IMR-90 (cell line): ENCODE data around the gene HPF1. TPM values are rescaled to one million over a fixed set of nuclear protein-coding genes. Genes with fewer than 3 reads are reported as not detected.

Experiments
- ATAC-seq: fragments of 200-7000 bp; cut with Tn5 transposase; 2 replicates; pipeline ENCODE4 v1.9.1; 2020; ENCODE audit warnings: low read depth, mild to moderate bottlenecking, moderate library complexity
- BruUV-seq: library from RNA; stranded (reverse); fragments of 400-500 nt; replicated peaks from 2 replicates; lab custom pipeline; 2021; lab: Mats Ljungman, UMichigan
- CTCF ChIA-PET: fragments of 300-600 bp; formaldehyde crosslinking; extraction: SDS; loops from one replicate; lab custom pipeline; 2021; ENCODE audit warnings: antibody characterized with exemption; lab: Yijun Ruan, JAX
- POLR2A ChIA-PET: fragments of 300-600 bp; sonication (Branson Sonifier 250); formaldehyde crosslinking; loops from one replicate; lab custom pipeline; 2022; ENCODE audit warnings: antibody characterized with exemption; ENCODE audit not compliant: unreplicated experiment; lab: Charles Lee
- DNase-seq: peaks from one replicate; pipeline ENCODE4 v3.0.0; 2013
- H2AFZ ChIP-seq: replicated peaks from 2 replicates; pipeline ENCODE3; 2013; ENCODE audit warnings: low read length, mild to moderate bottlenecking; ENCODE audit not compliant: poor library complexity
- H2AK5ac ChIP-seq: 2 replicates; pipeline ENCODE4 v1.6.1; 2013; ENCODE audit warnings: low read depth, low read length, inconsistent platforms
- H2AK9ac ChIP-seq: replicated peaks from 2 replicates; pipeline ENCODE3; 2013; ENCODE audit warnings: mild to moderate bottlenecking, low read depth, low read length, moderate library complexity; ENCODE audit not compliant: poor library complexity
- H2BK120ac ChIP-seq: 2 replicates; pipeline ENCODE4 v1.6.1; 2013; ENCODE audit warnings: low read depth, low read length, inconsistent platforms
- H2BK15ac ChIP-seq: 3 replicates; pipeline ENCODE4 v1.6.1; 2013; ENCODE audit warnings: low read depth, low read length, inconsistent platforms
- H2BK20ac ChIP-seq: 2 replicates; pipeline ENCODE4 v1.6.1; 2013; ENCODE audit warnings: low read depth, mild to moderate bottlenecking, inconsistent platforms, low read length, moderate library complexity
- H2BK5ac ChIP-seq: 2 replicates; pipeline ENCODE4 v1.6.1; 2013; ENCODE audit warnings: mild to moderate bottlenecking, low read depth, low read length, inconsistent platforms; ENCODE audit not compliant: poor library complexity, severe bottlenecking
- H3K14ac ChIP-seq: replicated peaks from 2 replicates; pipeline ENCODE4 v1.6.1; 2013; ENCODE audit warnings: low read depth, low read length, inconsistent platforms
- H3K18ac ChIP-seq: 2 replicates; pipeline ENCODE4 v1.6.1; 2013; ENCODE audit warnings: low read depth, low read length, control low read depth
- H3K23ac ChIP-seq: 2 replicates; pipeline ENCODE4 v1.6.1; 2013; ENCODE audit warnings: low read depth, low read length, inconsistent platforms
- H3K27ac ChIP-seq: 2 replicates; pipeline ENCODE4 v1.5.1; 2013; ENCODE audit warnings: mild to moderate bottlenecking, control low read depth, low read length; ENCODE audit not compliant: insufficient read depth
- H3K27me3 ChIP-seq: 2 replicates; pipeline ENCODE4 v1.6.1; 2013; ENCODE audit warnings: low read length; ENCODE audit not compliant: control insufficient read depth, insufficient read depth
- H3K36me3 ChIP-seq: 2 replicates; pipeline ENCODE4 v1.6.1; 2013; ENCODE audit warnings: low read length, mixed read lengths; ENCODE audit not compliant: control insufficient read depth, insufficient read depth
- H3K4ac ChIP-seq: 2 replicates; pipeline ENCODE4 v1.6.1; 2013; ENCODE audit warnings: low read depth, low read length, inconsistent platforms
- H3K4me1 ChIP-seq: 2 replicates; pipeline ENCODE4 v1.6.1; 2013; ENCODE audit warnings: low read length, mixed read lengths; ENCODE audit not compliant: control insufficient read depth, insufficient read depth
- H3K4me2 ChIP-seq: 2 replicates; pipeline ENCODE4 v1.6.1; 2013; ENCODE audit warnings: low read depth, mild to moderate bottlenecking, control low read depth, low read length, moderate library complexity
- H3K4me3 ChIP-seq: 2 replicates; pipeline ENCODE4 v1.5.1; 2013; ENCODE audit warnings: low read depth, mild to moderate bottlenecking, control low read depth, low read length, moderate library complexity; ENCODE audit not compliant: insufficient read depth
- H3K56ac ChIP-seq: 2 replicates; pipeline ENCODE4 v1.6.1; 2013; ENCODE audit warnings: low read length, inconsistent platforms; ENCODE audit not compliant: insufficient read depth; ENCODE audit errors: extremely low read depth
- H3K79me1 ChIP-seq, 2 experiments: 2 replicates each; pipeline ENCODE4 v1.6.1; 2013; ENCODE audit warnings: low read length in 2 of 2, inconsistent platforms in 1 of 2, low read depth in 1 of 2
- H3K9ac ChIP-seq: 2 replicates; pipeline ENCODE4 v1.6.1; 2013; ENCODE audit warnings: low read depth, low read length, control low read depth
- H3K9me1 ChIP-seq: 2 replicates; pipeline ENCODE4 v1.6.1; 2013; ENCODE audit warnings: low read length, inconsistent platforms; ENCODE audit not compliant: insufficient read depth
- H3K9me3 ChIP-seq: 2 replicates; pipeline ENCODE4 v1.6.1; 2013; ENCODE audit warnings: low read length; ENCODE audit not compliant: control insufficient read depth, insufficient read depth
- H4K20me1 ChIP-seq: 2 replicates; pipeline ENCODE4 v1.6.1; 2013; ENCODE audit warnings: low read length, inconsistent platforms; ENCODE audit not compliant: insufficient read depth
- H4K5ac ChIP-seq: 2 replicates; pipeline ENCODE4 v1.6.1; 2013; ENCODE audit warnings: mild to moderate bottlenecking, low read depth, low read length, control low read depth
- H4K8ac ChIP-seq, 2 experiments: 2 replicates each; pipeline ENCODE4 v1.6.1; 2013; ENCODE audit warnings: low read depth in 2 of 2, low read length in 2 of 2, control low read depth in 1 of 2, inconsistent platforms in 1 of 2
- H4K91ac ChIP-seq: 2 replicates; pipeline ENCODE4 v1.6.1; 2013; ENCODE audit warnings: low read depth, low read length, inconsistent platforms; ENCODE audit not compliant: insufficient read depth
- BHLHE40 ChIP-seq: fragments of 150-350 bp; IDR thresholded peaks from 2 replicates; pipeline ENCODE4 v1.6.1; 2016; ENCODE audit warnings: mild to moderate bottlenecking, low read depth, low read length
- CEBPB ChIP-seq: IDR thresholded peaks from 2 replicates; pipeline ENCODE4 v1.6.1; 2012; ENCODE audit warnings: low read depth, low read length, improper control_type of control experiment
- CHD1 ChIP-seq: IDR thresholded peaks from 2 replicates; pipeline ENCODE4 v1.6.1; 2012; ENCODE audit warnings: low read depth, low read length, improper control_type of control experiment
- CTCF ChIP-seq: conservative IDR thresholded peaks from 2 replicates; pipeline ENCODE4 v1.5.1; 2012; ENCODE audit warnings: mild to moderate bottlenecking, low read depth, low read length, improper control_type of control experiment
- ELK1 ChIP-seq: fragments of 150-350 bp; IDR thresholded peaks from 2 replicates; pipeline ENCODE4 v1.6.1; 2016; ENCODE audit warnings: low read depth, mild to moderate bottlenecking, low read length, moderate library complexity, borderline replicate concordance
- FOS ChIP-seq: fragments of 150-350 bp; IDR thresholded peaks from 2 replicates; pipeline ENCODE4 v1.6.1; 2016; ENCODE audit warnings: low read depth, low read length
- MAFK ChIP-seq: IDR thresholded peaks from 2 replicates; pipeline ENCODE4 v1.6.1; 2012; ENCODE audit warnings: low read depth, low read length, improper control_type of control experiment
- MAZ ChIP-seq: IDR thresholded peaks from 2 replicates; pipeline ENCODE4 v1.6.1; 2012; ENCODE audit warnings: low read depth, mild to moderate bottlenecking, low read length, improper control_type of control experiment, moderate library complexity, borderline replicate concordance
- MXI1 ChIP-seq: IDR thresholded peaks from 2 replicates; pipeline ENCODE4 v1.6.1; 2012; ENCODE audit warnings: low read depth, mild to moderate bottlenecking, low read length, moderate library complexity, borderline replicate concordance
- NFE2L2 ChIP-seq: fragments of 150-350 bp; IDR thresholded peaks from 2 replicates; pipeline ENCODE4 v1.6.1; 2016; ENCODE audit warnings: low read depth, mild to moderate bottlenecking, low read length
- POLR2A ChIP-seq: IDR thresholded peaks from 2 replicates; pipeline ENCODE4 v1.6.1; 2012; ENCODE audit warnings: mild to moderate bottlenecking, low read depth, low read length
- RAD21 ChIP-seq: IDR thresholded peaks from 2 replicates; pipeline ENCODE4 v1.6.1; 2012; ENCODE audit warnings: low read length, improper control_type of control experiment
- RCOR1 ChIP-seq: IDR thresholded peaks from 2 replicates; pipeline ENCODE4 v1.6.1; 2012; ENCODE audit warnings: mild to moderate bottlenecking, low read length, improper control_type of control experiment; ENCODE audit not compliant: insufficient replicate concordance
- RFX5 ChIP-seq: IDR thresholded peaks from 2 replicates; pipeline ENCODE4 v1.8.0; 2012; ENCODE audit warnings: low read depth, mild to moderate bottlenecking, low read length, moderate library complexity
- SMC3 ChIP-seq: fragments of 150-350 bp; IDR thresholded peaks from 2 replicates; pipeline ENCODE4 v1.6.1; 2016; ENCODE audit warnings: low read depth, mild to moderate bottlenecking, antibody characterized with exemption, low read length, moderate library complexity
- USF2 ChIP-seq: fragments of 150-350 bp; IDR thresholded peaks from 2 replicates; pipeline ENCODE4 v1.6.1; 2017; ENCODE audit warnings: mild to moderate bottlenecking, antibody characterized with exemption, low read length, low read depth
- WGBS, 2 experiments: methylation state at CpG; one replicate each; pipeline versions ENCODE4 v1.1.5 to v1.1.7; 2013; ENCODE audit warnings: missing lambda C conversion rate in 2 of 2; ENCODE audit not compliant: insufficient read length in 1 of 2; ENCODE audit errors: extremely low coverage in 2 of 2; 5-methylcytosine and 5-hydroxymethylcytosine counted together
- dilution Hi-C: fragments of 300-500 bp; cut with HindIII; formaldehyde crosslinking; loops from one replicate; pipeline ENCODE4 v1.14.3; 2018; ENCODE audit warnings: low sequenced_read_pairs; ENCODE audit not compliant: unreplicated experiment
- in situ Hi-C: fragments of 300-500 bp; cut with MboI; formaldehyde crosslinking; loops from 3 replicates; pipeline ENCODE4 v1.14.3; 2019; ENCODE audit warnings: low sequenced_read_pairs, inconsistent platforms, mixed read lengths
- intact Hi-C: fragments of 100-400 bp; cut with micrococcal nuclease; formaldehyde crosslinking; loops from 2 replicates; pipeline ENCODE4 v1.10.0; 2022
- polyA plus RNA-seq, 3 experiments: library from polyadenylated mRNA; depleted of rRNA; stranded (reverse); fragments of >200 nt; gene quantifications; 2 replicates each; pipeline ENCODE4 v1.2.3, GENCODE V29; 2012; ENCODE audit warnings: low replicate concordance in 1 of 3
- total RNA-seq: library from RNA; depleted of rRNA; stranded (reverse); fragments of >200 nt; gene quantifications from 2 replicates; pipeline ENCODE4 v1.2.3, GENCODE V29; 2012

Gene HPF1
- total and polyA plus RNA-seq, 2 of the 4 experiments (the other 2 are of a cell fraction) = 15.2 to 24.9 TPM

- ChIA-PET POLR2A (no interaction called here), CTCF (no interaction called here)
- Histone ChIP-seq H2BK5ac (no peak overlapping the region), H3K4me3 (no peak overlapping the region), H2AK9ac (no peak overlapping the region), H2BK20ac (no peak overlapping the region), H3K27ac (no peak overlapping the region), H3K79me1 (peaks cover 4 to 5% of the 10 kb centered on the region in 2 experiments; a peak in 2 of 4 replicates), H4K8ac (no peak overlapping the region), H3K27me3 (no peaks in the 10 kb centered on the region), H4K91ac (no peak overlapping the region), H3K4me2 (peak overlapping the region; percentile 10; the same call in 1 of the 2 replicates), H3K4ac (no peak overlapping the region), H4K5ac (no peak overlapping the region), H3K9me1 (no peaks in the 10 kb centered on the region; the same call in 1 of the 2 replicates), H4K20me1 (no peaks in the 10 kb centered on the region; the same call in 1 of the 2 replicates), H3K4me1 (peaks cover 5% of the 10 kb centered on the region), H2BK15ac (no peak overlapping the region), H3K56ac (no peak overlapping the region), H3K18ac (no peak overlapping the region), H3K23ac (no peak overlapping the region), H2AFZ (no peak overlapping the region), H2AK5ac (no peak overlapping the region; the same call in 1 of the 2 replicates), H3K36me3 (peaks cover 3% of the 10 kb centered on the region), H3K9ac (no peak overlapping the region), H3K9me3 (no peaks in the 10 kb centered on the region), H3K14ac (no peak overlapping the region), H2BK120ac (no peak overlapping the region)
- ATAC-seq (peak; percentile 63), DNase-seq (peak; percentile 65)
- dilution Hi-C loops = no loop called here
- no TSS peak for BruUV-seq
- TF ChIP-seq MAZ (no peak), CTCF (no peak), FOS (no peak), NFE2L2 (no peak), RCOR1 (no peak), USF2 (no peak), CHD1 (no peak), SMC3 (no peak), RFX5 (no peak), RAD21 (no peak), ELK1 (no peak), MAFK (no peak), MXI1 (no peak), POLR2A (no peak), CEBPB (no peak), BHLHE40 (no peak)
- intact Hi-C loops = no loop called here
- in situ Hi-C loops = no loop called here
- no CpG with 5 or more reads among the region's 1 CpG for WGBS, 2 experiments
These were observed 12.5 kb downstream of the HPF1 start for GRCh38 chr4:169745291-169745690.
